Activated CD8-positive, alpha-beta memory T cell treated with anti-CD3 and anti-CD28 coated beads, Interleukin-2, amount 10 ng/mL, durations not matched to agents 7 days and 5 days (primary cell): ENCODE measurements around the gene LRRTM3. TPM values are rescaled to one million over a fixed set of nuclear protein-coding genes. Genes with fewer than 3 reads are reported as not detected.

ENCODE experiments used
- ATAC-seq: fragments of 150-1000 bp; cut with Tn5 transposase; one replicate; pipeline ENCODE4 v1.10.0; 2021; ENCODE audit warnings: moderate library complexity
- CTCF ChIA-PET: fragments of 350-600 bp; sonication (Branson Sonifier 250); formaldehyde crosslinking; loops from one replicate; lab custom pipeline; 2021; ENCODE audit warnings: antibody characterized with exemption; lab: Charles Lee
- DNase-seq: peaks from one replicate; pipeline ENCODE4 v3.0.0-alpha.2; 2020
- H3K27ac Mint-ChIP-seq: one replicate; pipeline ENCODE4 v1.8.0; 2021; ENCODE audit warnings: mild to moderate bottlenecking, mixed read lengths
- H3K27me3 Mint-ChIP-seq: one replicate; pipeline ENCODE4 v1.8.0; 2021; ENCODE audit warnings: mixed read lengths
- H3K36me3 Mint-ChIP-seq: one replicate; pipeline ENCODE4 v1.8.0; 2021; ENCODE audit warnings: mild to moderate bottlenecking, mixed read lengths
- H3K4me1 Mint-ChIP-seq: one replicate; pipeline ENCODE4 v1.8.0; 2021; ENCODE audit warnings: mixed read lengths
- H3K4me3 Mint-ChIP-seq: one replicate; pipeline ENCODE4 v1.8.0; 2021; ENCODE audit warnings: mild to moderate bottlenecking, moderate library complexity, mixed read lengths
- H3K9me3 Mint-ChIP-seq: one replicate; pipeline ENCODE4 v1.8.0; 2022; ENCODE audit warnings: low read depth, mixed read lengths
- total RNA-seq, 2 experiments: library from RNA; stranded (reverse); gene quantifications; one replicate each; pipeline ENCODE4 v1.2.3, GENCODE V29; 2021

LRRTM3 gene
- total RNA-seq, 2 experiments from 2014 or later = not detected

GRCh38 chr10:66925373-66925772, 463 bp upstream of the LRRTM3 start:
- no peak overlapping the region for H3K27ac Mint-ChIP-seq
- CTCF ChIA-PET = interaction anchor here (0.6 kb wide), 2 partner anchors 34 to 895 kb away, joined by 3 read pairs; no protein-coding TSS in a partner anchor

DNA sequence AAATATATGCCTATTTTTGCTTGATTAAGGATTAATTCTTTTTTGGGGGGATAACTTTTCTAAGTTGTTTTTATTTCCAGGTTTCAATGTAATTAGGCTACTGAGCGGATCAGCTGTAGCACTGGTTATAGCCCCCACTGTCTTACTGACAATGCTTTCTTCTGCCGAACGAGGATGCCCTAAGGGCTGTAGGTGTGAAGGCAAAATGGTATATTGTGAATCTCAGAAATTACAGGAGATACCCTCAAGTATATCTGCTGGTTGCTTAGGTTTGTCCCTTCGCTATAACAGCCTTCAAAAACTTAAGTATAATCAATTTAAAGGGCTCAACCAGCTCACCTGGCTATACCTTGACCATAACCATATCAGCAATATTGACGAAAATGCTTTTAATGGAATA, 1.0 kb downstream of the LRRTM3 start:
- no peak overlapping the region for H3K27ac Mint-ChIP-seq
- no peak for ATAC-seq
- peaks cover 37% of the 10 kb centered on the region for H3K27me3 Mint-ChIP-seq
- no peaks in the 10 kb centered on the region for H3K36me3 Mint-ChIP-seq
- no peak for DNase-seq
- H3K9me3 Mint-ChIP-seq = no peaks in the 10 kb centered on the region
- CTCF ChIA-PET = no interaction called here
- H3K4me3 Mint-ChIP-seq = no peak overlapping the region
- no peaks in the 10 kb centered on the region for H3K4me1 Mint-ChIP-seq

More at GRCh38 chr10:66925373-66925772, 463 bp upstream of the LRRTM3 start:
- DNase-seq (no peak), ATAC-seq (no peak)
- no peaks in the 10 kb centered on the region for H3K9me3 Mint-ChIP-seq
- no peaks in the 10 kb centered on the region for H3K4me1 Mint-ChIP-seq
- peaks cover 37% of the 10 kb centered on the region for H3K27me3 Mint-ChIP-seq
- no peaks in the 10 kb centered on the region for H3K36me3 Mint-ChIP-seq
- H3K4me3 Mint-ChIP-seq = no peak overlapping the region

- CTCF ChIA-PET = interaction anchor here (1.2 kb wide), 1 partner anchor 21 kb away, joined by 3 read pairs; no protein-coding TSS in a partner anchor
- Mint-ChIP-seq H3K9me3 (no peaks in the 10 kb centered on the region), H3K27ac (no peak overlapping the region), H3K36me3 (no peaks in the 10 kb centered on the region), H3K4me1 (no peaks in the 10 kb centered on the region), H3K4me3 (no peak overlapping the region), H3K27me3 (peaks cover 37% of the 10 kb centered on the region)
- no peak for DNase-seq
- no peak for ATAC-seq
These were observed 1.6 kb downstream of the LRRTM3 start for GRCh38 chr10:66927251-66927935.

- ATAC-seq (no peak), DNase-seq (no peak)
- Mint-ChIP-seq H3K4me1 (no peaks in the 10 kb centered on the region), H3K27me3 (peaks cover 37% of the 10 kb centered on the region), H3K9me3 (no peaks in the 10 kb centered on the region), H3K4me3 (no peak overlapping the region), H3K36me3 (no peaks in the 10 kb centered on the region), H3K27ac (no peak overlapping the region)
- CTCF ChIA-PET = interaction anchor here (1.2 kb wide), 1 partner anchor 22 kb away, joined by 3 read pairs; no protein-coding TSS in a partner anchor
These were observed 2.3 kb downstream of the LRRTM3 start for GRCh38 chr10:66927971-66928770.

DNA sequence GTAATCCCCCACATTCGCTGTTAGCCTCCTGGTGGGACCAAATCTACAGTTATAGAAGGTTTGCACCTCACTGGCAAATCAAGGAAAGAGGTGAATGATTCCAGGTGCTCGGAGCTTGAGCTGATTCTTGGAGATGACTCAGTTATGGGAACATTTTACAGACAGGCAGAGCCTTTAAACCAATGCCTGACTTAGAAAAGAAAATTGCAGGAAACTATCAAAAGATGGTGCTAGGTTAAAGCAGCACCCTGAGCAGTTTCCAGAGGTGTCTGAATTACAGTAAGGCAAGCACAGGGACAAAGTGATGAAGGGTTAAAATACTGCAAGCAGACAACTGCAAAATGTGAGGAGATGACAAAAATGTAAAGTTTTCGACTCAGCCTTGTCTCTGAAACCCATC, 2.9 kb downstream of the LRRTM3 start:
- peaks cover 37% of the 10 kb centered on the region for H3K27me3 Mint-ChIP-seq
- H3K36me3 Mint-ChIP-seq = no peaks in the 10 kb centered on the region
- H3K27ac Mint-ChIP-seq = no peak overlapping the region
- H3K4me3 Mint-ChIP-seq = no peak overlapping the region
- no peaks in the 10 kb centered on the region for H3K4me1 Mint-ChIP-seq
- CTCF ChIA-PET = no interaction called here
- no peak for DNase-seq
- ATAC-seq = no peak
- H3K9me3 Mint-ChIP-seq = no peaks in the 10 kb centered on the region

GRCh38 chr10:66929375-66929774, 3.5 kb downstream of the LRRTM3 start:
- H3K9me3 Mint-ChIP-seq = no peaks in the 10 kb centered on the region
- no peak for ATAC-seq
- CTCF ChIA-PET = no interaction called here
- H3K36me3 Mint-ChIP-seq = no peaks in the 10 kb centered on the region
- no peak overlapping the region for H3K4me3 Mint-ChIP-seq
- H3K27me3 Mint-ChIP-seq = peaks cover 37% of the 10 kb centered on the region
- H3K4me1 Mint-ChIP-seq = no peaks in the 10 kb centered on the region
- DNase-seq = no peak
- no peak overlapping the region for H3K27ac Mint-ChIP-seq

DNA sequence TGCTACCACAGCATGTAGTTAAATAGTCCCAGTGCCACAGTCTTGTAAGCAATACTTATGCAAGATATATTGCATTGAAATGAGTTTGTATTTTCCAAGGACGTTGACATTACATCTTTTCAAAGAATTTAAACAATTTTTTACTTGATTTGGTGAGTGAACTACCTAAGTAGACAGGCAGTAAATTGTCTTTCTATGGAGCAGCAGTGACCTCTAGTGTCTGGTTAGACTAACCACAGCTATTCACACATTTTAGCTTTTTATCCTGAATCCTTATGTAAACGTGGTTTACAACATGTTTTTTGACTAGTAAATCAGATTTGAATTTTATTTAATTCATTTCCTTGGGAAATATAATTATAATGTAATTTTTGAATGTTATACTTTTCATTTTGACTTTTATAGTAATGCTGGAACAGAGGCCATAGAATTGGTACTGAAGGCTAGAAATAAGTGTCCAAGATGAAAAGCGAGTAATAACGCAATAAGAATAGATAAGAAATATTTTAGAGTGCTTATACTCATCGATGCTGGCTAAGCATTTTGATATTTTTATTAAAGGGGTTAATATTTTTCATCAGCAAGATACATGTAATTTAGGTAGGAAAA, 5.6 kb downstream of the LRRTM3 start:
- Mint-ChIP-seq H3K36me3 (no peaks in the 10 kb centered on the region), H3K27me3 (peaks cover 27% of the 10 kb centered on the region), H3K27ac (no peak overlapping the region), H3K9me3 (no peaks in the 10 kb centered on the region), H3K4me3 (no peak overlapping the region), H3K4me1 (no peaks in the 10 kb centered on the region)
- ATAC-seq (no peak), DNase-seq (no peak)
- CTCF ChIA-PET = interaction anchor here (0.8 kb wide), 1 partner anchor 17 kb away, joined by 3 read pairs; no protein-coding TSS in a partner anchor

- no peak overlapping the region for H3K4me3 Mint-ChIP-seq
- DNase-seq (no peak), ATAC-seq (no peak)
- H3K9me3 Mint-ChIP-seq = no peaks in the 10 kb centered on the region
- CTCF ChIA-PET = interaction anchor here (0.8 kb wide), 1 partner anchor 16 kb away, joined by 3 read pairs; no protein-coding TSS in a partner anchor
- no peak overlapping the region for H3K27ac Mint-ChIP-seq
- H3K36me3 Mint-ChIP-seq = no peaks in the 10 kb centered on the region
- H3K27me3 Mint-ChIP-seq = peaks cover 25% of the 10 kb centered on the region
- no peaks in the 10 kb centered on the region for H3K4me1 Mint-ChIP-seq
These were observed 6.1 kb downstream of the LRRTM3 start for GRCh38 chr10:66931949-66932343.

- no peak for ATAC-seq
- no peaks in the 10 kb centered on the region for H3K9me3 Mint-ChIP-seq
- no peak for DNase-seq
- no peak overlapping the region for H3K4me3 Mint-ChIP-seq
- no peaks in the 10 kb centered on the region for H3K36me3 Mint-ChIP-seq
- no peaks in the 10 kb centered on the region for H3K4me1 Mint-ChIP-seq
- CTCF ChIA-PET = interaction anchor here (1.2 kb wide), 1 partner anchor 127 kb away, joined by 3 read pairs; no protein-coding TSS in a partner anchor
- H3K27ac Mint-ChIP-seq = no peak overlapping the region
- H3K27me3 Mint-ChIP-seq = peaks cover 1% of the 10 kb centered on the region
These were observed 8.9 kb downstream of the LRRTM3 start for GRCh38 chr10:66934711-66935110.

GRCh38 chr10:66940965-66941364, 15.1 kb downstream of the LRRTM3 start:
- Mint-ChIP-seq H3K4me3 (no peak overlapping the region), H3K36me3 (no peaks in the 10 kb centered on the region), H3K9me3 (no peaks in the 10 kb centered on the region), H3K27ac (no peak overlapping the region), H3K4me1 (no peaks in the 10 kb centered on the region), H3K27me3 (no peaks in the 10 kb centered on the region)
- ATAC-seq = no peak
- CTCF ChIA-PET = no interaction called here
- DNase-seq = no peak

GRCh38 chr10:66941491-66941890, 15.7 kb downstream of the LRRTM3 start:
- DNase-seq (no peak), ATAC-seq (no peak)
- Mint-ChIP-seq H3K27ac (no peak overlapping the region), H3K36me3 (no peaks in the 10 kb centered on the region), H3K9me3 (no peaks in the 10 kb centered on the region), H3K4me1 (no peaks in the 10 kb centered on the region), H3K4me3 (no peak overlapping the region), H3K27me3 (no peaks in the 10 kb centered on the region)
- CTCF ChIA-PET = no interaction called here

GRCh38 chr10:66942407-66942806, 16.6 kb downstream of the LRRTM3 start:
- Mint-ChIP-seq H3K36me3 (no peaks in the 10 kb centered on the region), H3K27ac (no peak overlapping the region), H3K4me1 (no peaks in the 10 kb centered on the region), H3K4me3 (no peak overlapping the region), H3K27me3 (no peaks in the 10 kb centered on the region), H3K9me3 (no peaks in the 10 kb centered on the region)
- DNase-seq (no peak), ATAC-seq (no peak)
- CTCF ChIA-PET = no interaction called here

GRCh38 chr10:66943590-66943989, 17.8 kb downstream of the LRRTM3 start:
- H3K9me3 Mint-ChIP-seq = peaks cover 2% of the 10 kb centered on the region
- CTCF ChIA-PET = no interaction called here
- no peaks in the 10 kb centered on the region for H3K27me3 Mint-ChIP-seq
- H3K4me1 Mint-ChIP-seq = no peaks in the 10 kb centered on the region
- no peak overlapping the region for H3K27ac Mint-ChIP-seq
- ATAC-seq (no peak), DNase-seq (no peak)
- H3K4me3 Mint-ChIP-seq = no peak overlapping the region
- H3K36me3 Mint-ChIP-seq = no peaks in the 10 kb centered on the region
